Mesodermal cell (in vitro differentiated cells): ENCODE measurements around the gene CBFA2T3.

Experiments
- H3K27ac ChIP-seq: 2 replicates; pipeline ENCODE4 v1.7.0; 2013; ENCODE audit warnings: mild to moderate bottlenecking, low read depth, low read length, moderate library complexity; ENCODE audit not compliant: severe bottlenecking
- H3K36me3 ChIP-seq: 2 replicates; pipeline ENCODE4 v1.7.1; 2013; ENCODE audit warnings: mild to moderate bottlenecking, low read length, moderate library complexity; ENCODE audit not compliant: control insufficient read depth, insufficient read depth
- H3K4me1 ChIP-seq: one replicate; pipeline ENCODE4 v1.7.1; 2013; ENCODE audit warnings: mild to moderate bottlenecking, low read length; ENCODE audit not compliant: insufficient read depth, control insufficient read depth, poor library complexity, severe bottlenecking
- H3K4me3 ChIP-seq: 2 replicates; pipeline ENCODE4 v1.7.0; 2013; ENCODE audit warnings: low read length, control low read depth, mild to moderate bottlenecking; ENCODE audit not compliant: insufficient read depth, poor library complexity, severe bottlenecking; ENCODE audit errors: extremely low read depth
- H3K9me3 ChIP-seq: 2 replicates; pipeline ENCODE4 v1.7.1; 2013; ENCODE audit warnings: mild to moderate bottlenecking, low read length, moderate library complexity; ENCODE audit not compliant: control insufficient read depth
- WGBS, 2 experiments: methylation state at CpG; one replicate each; pipeline ENCODE4 v1.1.5; 2013; ENCODE audit warnings: missing lambda C conversion rate in 2 of 2; ENCODE audit not compliant: insufficient coverage in 2 of 2; 5-methylcytosine and 5-hydroxymethylcytosine counted together

CBFA2T3 gene

GRCh38 chr16:88932929-88933328, 44.1 kb downstream of the CBFA2T3 start:
- H3K4me1 ChIP-seq, result no peaks in the 10 kb centered on the region
- no peaks in the 10 kb centered on the region for H3K9me3 ChIP-seq
- no peak overlapping the region for H3K27ac ChIP-seq
- H3K36me3 ChIP-seq, result no peaks in the 10 kb centered on the region
- 89 to 91% methylated on average over 10 to 12 of the region's 17 CpGs for WGBS, 2 experiments
- H3K4me3 ChIP-seq, result no peak overlapping the region

GRCh38 chr16:88931936-88932335, 45.1 kb downstream of the CBFA2T3 start:
- WGBS, 2 experiments, result 83 to 88% methylated on average over 10 to 14 of the region's 21 CpGs
- H3K36me3 ChIP-seq, result no peaks in the 10 kb centered on the region

GRCh38 chr16:88931373-88931900, 45.6 kb downstream of the CBFA2T3 start:
- no peaks in the 10 kb centered on the region for H3K36me3 ChIP-seq
- H3K27ac ChIP-seq, result no peak overlapping the region
- H3K4me1 ChIP-seq, result peaks cover 2% of the 10 kb centered on the region
- H3K4me3 ChIP-seq, result no peak overlapping the region
- 94 to 96% methylated on average over 10 to 11 of the region's 20 CpGs for WGBS, 2 experiments
- H3K9me3 ChIP-seq, result no peaks in the 10 kb centered on the region

More at GRCh38 chr16:88931936-88932335, 45.1 kb downstream of the CBFA2T3 start:
- H3K4me3 ChIP-seq, result no peak overlapping the region
- no peaks in the 10 kb centered on the region for H3K9me3 ChIP-seq
- no peaks in the 10 kb centered on the region for H3K4me1 ChIP-seq
- H3K27ac ChIP-seq, result no peak overlapping the region

GRCh38 chr16:88930716-88931115, 46.3 kb downstream of the CBFA2T3 start:
- no peaks in the 10 kb centered on the region for H3K9me3 ChIP-seq
- no peak overlapping the region for H3K4me3 ChIP-seq
- no peaks in the 10 kb centered on the region for H3K36me3 ChIP-seq
- no peak overlapping the region for H3K27ac ChIP-seq
- peaks cover 9% of the 10 kb centered on the region for H3K4me1 ChIP-seq
- WGBS, 2 experiments, result 91 to 95% methylated on average over 5 to 10 of the region's 12 CpGs

GRCh38 chr16:88929091-88929445, 47.9 kb downstream of the CBFA2T3 start:
- no peaks in the 10 kb centered on the region for H3K36me3 ChIP-seq
- H3K9me3 ChIP-seq, result no peaks in the 10 kb centered on the region
- peaks cover 18% of the 10 kb centered on the region for H3K4me1 ChIP-seq
- H3K4me3 ChIP-seq, result no peak overlapping the region
- H3K27ac ChIP-seq, result no peak overlapping the region
- 93 to 98% methylated on average over 14 of the region's 14 CpGs for WGBS, 2 experiments

- WGBS, 2 experiments, result 87 to 92% methylated on average over 25 to 31 of the region's 31 CpGs
- Histone ChIP-seq H3K4me3 (no peak overlapping the region), H3K4me1 (peaks cover 18% of the 10 kb centered on the region), H3K27ac (no peak overlapping the region), H3K9me3 (no peaks in the 10 kb centered on the region), H3K36me3 (no peaks in the 10 kb centered on the region)
Measured at GRCh38 chr16:88928405-88929090, 48.5 kb downstream of the CBFA2T3 start.

GRCh38 chr16:88927661-88928060, 49.3 kb downstream of the CBFA2T3 start:
- H3K27ac ChIP-seq, result no peak overlapping the region
- no peaks in the 10 kb centered on the region for H3K36me3 ChIP-seq
- H3K9me3 ChIP-seq, result no peaks in the 10 kb centered on the region
- peaks cover 18% of the 10 kb centered on the region for H3K4me1 ChIP-seq
- H3K4me3 ChIP-seq, result no peak overlapping the region
- WGBS, 2 experiments, result 89 to 94% methylated on average over 20 to 24 of the region's 26 CpGs

GRCh38 chr16:88927010-88927409, 50.0 kb downstream of the CBFA2T3 start:
- H3K36me3 ChIP-seq, result no peaks in the 10 kb centered on the region
- H3K27ac ChIP-seq, result no peak overlapping the region
- no peaks in the 10 kb centered on the region for H3K9me3 ChIP-seq
- H3K4me1 ChIP-seq, result peaks cover 18% of the 10 kb centered on the region
- no peak overlapping the region for H3K4me3 ChIP-seq
- 86 to 88% methylated on average over 20 to 21 of the region's 21 CpGs for WGBS, 2 experiments

GRCh38 chr16:88926374-88926990, 50.5 kb downstream of the CBFA2T3 start:
- Histone ChIP-seq H3K9me3 (no peaks in the 10 kb centered on the region), H3K4me3 (no peak overlapping the region), H3K4me1 (peaks cover 18% of the 10 kb centered on the region), H3K36me3 (no peaks in the 10 kb centered on the region), H3K27ac (no peak overlapping the region)
- 58 to 64% methylated on average over 24 to 25 of the region's 27 CpGs for WGBS, 2 experiments

GRCh38 chr16:88925540-88925887, 51.5 kb downstream of the CBFA2T3 start:
- Histone ChIP-seq H3K9me3 (no peaks in the 10 kb centered on the region), H3K4me3 (no peak overlapping the region), H3K36me3 (no peaks in the 10 kb centered on the region), H3K4me1 (peaks cover 18% of the 10 kb centered on the region), H3K27ac (no peak overlapping the region)
- WGBS, 2 experiments, result 60 to 77% methylated on average over 15 of the region's 16 CpGs
